ENCODE results near the gene TOR1AIP1.

GRCh38 chr1:179941454-179941853 lies 59.4 kb downstream of the TOR1AIP1 start:
- TF ChIP-seq ZNF23 (tag by site-specific recombination; IDR thresholded peaks at IDR 0.05; ENCODE audit: borderline replicate concordance), result no peak
- TF ChIP-seq TCF7L2 (IDR thresholded peaks at IDR 0.05; ENCODE audit: borderline replicate concordance, low read depth, low read length), result no peak
- TF ChIP-seq KLF9 (tag by site-specific recombination; IDR thresholded peaks at IDR 0.05; ENCODE audit: low read depth), result no peak
- no peak for TF ChIP-seq ZNF274 (IDR thresholded peaks at IDR 0.05; ENCODE audit: low read length)
- no peak for TF ChIP-seq ZNF274 (tag by site-specific recombination; IDR thresholded peaks at IDR 0.05; ENCODE audit: borderline replicate concordance)
- TF ChIP-seq CTCF (tag by site-specific recombination; IDR thresholded peaks at IDR 0.05), result no peak
- TF ChIP-seq OVOL3 (tag by site-specific recombination; IDR thresholded peaks at IDR 0.05), result no peak
- TF ChIP-seq ZBTB1 (tag by site-specific recombination; IDR thresholded peaks at IDR 0.05), result no peak
- no peak for TF ChIP-seq ZNF548 (tag by site-specific recombination; IDR thresholded peaks at IDR 0.05)
- no peak for TF ChIP-seq YY1 (tag by site-specific recombination; IDR thresholded peaks at IDR 0.05)

Data from HEK293 (cell line).